ENCODE results near the gene ELF1. TPM values are rescaled to one million over a fixed set of nuclear protein-coding genes. Genes with fewer than 3 reads are reported as not detected.

ELF1 gene
- total RNA-seq, 3 donors from 2014 or later: 80.2 to 111 (median 96.8) TPM

DNA sequence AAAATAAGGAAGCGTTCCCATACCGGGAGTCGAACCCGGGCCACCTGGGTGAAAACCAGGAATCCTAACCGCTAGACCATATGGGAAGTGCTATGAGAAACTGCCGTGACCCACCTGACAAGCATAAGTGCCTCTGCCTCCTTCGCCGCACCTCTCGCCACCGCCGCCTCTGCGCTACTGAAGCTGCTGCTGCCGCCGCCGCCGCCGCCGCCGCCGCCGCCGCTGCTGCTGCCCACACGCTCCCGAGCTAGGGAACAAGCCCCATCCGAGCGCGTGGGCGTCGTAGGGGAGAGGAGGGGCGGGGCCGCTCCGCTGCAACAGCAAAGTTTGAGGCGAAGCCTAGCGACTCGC, 41.6 kb upstream of the ELF1 start:
- Histone ChIP-seq H3K9me3 (no peaks in the 10 kb centered on the region), H3K36me3 (ENCODE audit: low read depth) (no peaks in the 10 kb centered on the region), H3K4me3 (peak overlapping the region; percentile 76), H3K4me1 (ENCODE audit: low read depth) (peaks cover 49% of the 10 kb centered on the region)
- ATAC-seq (peak; percentile 58), DNase-seq (peak; percentile 76 to 91 (median 87))
- intact Hi-C loops (cut with DNase I, micrococcal nuclease): no loop called here
- TF ChIP-seq CTCF (IDR thresholded peaks at IDR 0.05): no peak

DNA sequence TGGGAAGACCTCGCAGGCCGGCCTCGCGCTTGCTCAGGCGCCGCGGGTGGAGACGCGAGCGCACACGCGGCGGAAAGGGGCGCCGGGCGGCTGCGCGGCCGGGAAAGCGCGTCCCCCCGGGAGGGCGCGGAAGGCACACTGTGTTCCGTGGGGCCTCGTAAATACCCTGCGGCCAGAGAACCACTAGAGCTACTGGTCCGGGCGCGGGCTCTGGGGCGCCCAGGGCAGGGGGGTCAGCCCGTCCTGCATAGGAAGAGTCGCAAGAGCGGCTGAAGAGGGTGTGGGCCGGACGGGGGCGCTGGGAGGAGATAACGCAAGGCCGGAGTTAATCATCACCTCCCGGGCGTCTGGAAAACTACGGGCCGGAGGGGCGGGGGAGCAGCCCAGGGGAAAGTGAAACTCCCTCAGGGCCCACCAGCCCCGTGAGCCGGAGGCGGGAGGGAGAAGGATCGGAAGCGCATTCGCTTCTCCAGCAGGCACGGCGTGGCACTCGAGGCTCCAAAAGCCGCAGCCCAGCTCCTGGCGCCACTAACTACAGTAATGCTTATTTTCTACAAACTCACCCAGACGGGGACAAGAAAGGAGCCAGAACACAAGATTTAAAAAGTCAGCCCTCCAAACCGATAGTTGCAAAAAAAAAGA, 41.1 kb upstream of the ELF1 start:
- intact Hi-C loops (cut with DNase I, micrococcal nuclease): no loop called here

DNA sequence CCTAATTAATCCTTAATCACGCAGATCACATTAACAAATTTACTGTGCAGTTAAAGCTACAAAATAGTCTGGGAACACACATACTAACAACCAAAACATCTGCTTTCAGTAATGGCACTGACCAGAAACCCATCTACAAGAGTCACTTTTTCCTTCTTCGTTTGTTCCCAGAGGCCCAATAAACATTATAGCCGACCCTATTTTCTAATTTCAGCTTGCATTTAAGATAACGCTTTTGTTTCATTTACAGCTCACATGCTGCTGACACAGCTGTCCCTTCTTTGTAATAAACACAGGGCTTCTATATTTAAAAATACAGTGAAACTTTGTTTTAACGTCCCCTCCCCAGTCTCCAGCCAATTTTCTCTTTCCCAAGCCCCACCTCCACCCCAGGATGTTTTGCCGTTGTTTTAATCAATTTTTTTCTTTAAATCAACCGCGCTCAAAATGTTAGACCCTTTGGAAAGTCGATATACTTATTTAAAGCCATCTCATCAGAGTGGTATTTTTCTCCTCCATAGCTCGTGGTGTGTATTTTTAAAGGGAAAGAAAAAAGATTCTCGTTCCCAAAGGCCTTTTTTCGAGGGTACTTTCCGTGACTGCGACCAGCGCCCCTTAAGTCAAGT, 40.5 kb upstream of the ELF1 start:
- Histone ChIP-seq H3K36me3 (ENCODE audit: low read depth) (no peaks in the 10 kb centered on the region), H3K9me3 (no peaks in the 10 kb centered on the region), H3K4me1 (ENCODE audit: low read depth) (peaks cover 52% of the 10 kb centered on the region), H3K4me3 (peak overlapping the region; percentile 76)
- intact Hi-C loops (cut with DNase I, micrococcal nuclease): loop anchor here (5.0 to 10.0 kb wide), 2 partner anchors 42 to 135 kb away; partner anchors contain the start of gene ELF1 (in 1 of the 2)
- TF ChIP-seq CTCF (IDR thresholded peaks at IDR 0.05): no peak
- no peak for DNase-seq
- no peak for ATAC-seq

More for the DNA sequence above, 41.1 kb upstream of the ELF1 start:
- ATAC-seq (peak; percentile 68), DNase-seq (peak; percentile 92 to 94 (median 93))
- TF ChIP-seq CTCF (IDR thresholded peaks at IDR 0.05): no peak
- H3K4me1 ChIP-seq (ENCODE audit: low read depth): peaks cover 52% of the 10 kb centered on the region
- peak overlapping the region; percentile 76 for H3K4me3 ChIP-seq
- H3K9me3 ChIP-seq: no peaks in the 10 kb centered on the region
- H3K36me3 ChIP-seq (ENCODE audit: low read depth): no peaks in the 10 kb centered on the region

GRCh38 chr13:41058295-41059070, 39.4 kb upstream of the ELF1 start:
- no peak for TF ChIP-seq CTCF (IDR thresholded peaks at IDR 0.05)
- DNase-seq (no peak), ATAC-seq (no peak)
- Histone ChIP-seq H3K4me1 (ENCODE audit: low read depth) (peaks cover 53% of the 10 kb centered on the region), H3K36me3 (ENCODE audit: low read depth) (no peaks in the 10 kb centered on the region), H3K4me3 (no peak overlapping the region), H3K9me3 (no peaks in the 10 kb centered on the region)
- intact Hi-C loops (cut with DNase I, micrococcal nuclease): loop anchor here (5.0 to 10.0 kb wide), 2 partner anchors 41 to 134 kb away; partner anchors contain the start of gene ELF1 (in 1 of the 2)

GRCh38 chr13:41056826-41057711, 38.0 kb upstream of the ELF1 start:
- H3K4me1 ChIP-seq (ENCODE audit: low read depth): peaks cover 60% of the 10 kb centered on the region
- intact Hi-C loops (cut with DNase I, micrococcal nuclease): loop anchor here (5.0 to 10.0 kb wide), 2 partner anchors 40 to 132 kb away; partner anchors contain the start of gene ELF1 (in 1 of the 2)

More at GRCh38 chr13:41056826-41057711, 38.0 kb upstream of the ELF1 start:
- TF ChIP-seq CTCF (IDR thresholded peaks at IDR 0.05): no peak
- H3K36me3 ChIP-seq (ENCODE audit: low read depth): no peaks in the 10 kb centered on the region
- DNase-seq: no peak
- no peak for ATAC-seq
- H3K9me3 ChIP-seq: no peaks in the 10 kb centered on the region
- no peak overlapping the region for H3K4me3 ChIP-seq
